NCI-H1694 treated with DMSO at 0.1 percent for 48 hours (cell line): ENCODE data around the gene SPATA2L.

Experiments
- DNase-seq: peaks from one replicate; lab custom pipeline; 2025; lab: John Stamatoyannopoulos, UW

The SPATA2L gene

DNA sequence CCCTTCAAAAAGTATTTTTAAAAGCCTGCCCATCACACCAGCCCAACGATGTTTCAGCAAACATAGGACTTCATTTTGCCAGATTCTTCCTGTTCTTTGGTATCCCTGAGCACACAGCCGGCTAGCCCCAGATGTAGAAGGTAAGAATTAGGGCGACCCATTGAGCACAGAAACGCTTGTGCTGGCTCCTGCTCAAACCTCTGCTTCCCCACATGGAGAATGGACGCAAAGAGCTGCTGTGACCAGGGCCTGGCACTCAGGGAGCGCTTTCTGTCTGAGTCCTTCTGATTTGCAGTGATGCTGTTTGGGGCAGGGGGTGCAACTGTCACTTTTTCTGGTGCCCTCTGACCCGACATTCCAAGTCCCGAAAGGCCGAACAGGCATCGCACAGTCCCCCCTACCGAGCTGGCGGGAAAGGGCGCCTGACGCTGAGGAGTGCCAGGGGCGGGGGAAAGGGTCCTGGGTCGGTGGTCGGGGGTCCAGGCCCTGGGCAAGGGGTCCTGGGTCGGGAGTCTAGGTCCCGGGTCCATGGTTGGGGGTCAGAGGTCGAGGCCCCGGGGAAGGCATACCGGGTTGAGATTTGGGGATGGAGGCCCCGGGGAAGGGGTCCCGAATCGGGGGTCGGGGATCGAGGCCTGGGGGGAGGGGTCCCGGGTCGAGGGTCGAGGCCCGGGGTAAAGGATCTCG lies 44.9 kb downstream of the SPATA2L start:
- DNase-seq: no peak

DNA sequence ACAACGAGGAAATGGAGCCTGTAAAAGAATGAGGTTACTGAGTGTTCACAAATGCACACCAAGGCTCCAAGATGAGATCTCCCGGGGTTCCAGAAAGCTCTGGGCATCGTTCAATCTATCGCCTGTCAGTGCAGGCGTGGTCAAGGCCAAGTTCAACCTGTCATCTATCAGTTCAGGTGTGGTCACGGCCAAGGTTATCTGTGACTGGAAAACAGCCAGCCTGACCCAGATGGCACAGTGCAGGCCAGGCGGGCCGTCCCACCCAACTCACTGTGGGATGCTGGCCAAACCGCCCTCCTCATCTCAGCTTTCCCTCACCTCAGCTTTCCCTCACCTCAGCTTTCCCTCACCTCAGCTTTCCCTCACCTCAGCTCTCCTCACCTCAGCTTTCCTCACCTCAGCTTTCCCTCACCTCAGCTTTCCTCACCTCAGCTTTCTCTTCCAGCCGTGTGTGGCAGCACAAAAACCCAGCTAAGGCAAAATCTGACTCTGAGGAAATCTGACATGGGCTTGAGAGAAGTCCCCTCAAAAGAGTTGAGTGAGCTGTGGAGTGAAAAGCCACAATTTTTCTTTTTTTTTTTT lies 46.4 kb downstream of the SPATA2L start:
- no peak for DNase-seq

DNA sequence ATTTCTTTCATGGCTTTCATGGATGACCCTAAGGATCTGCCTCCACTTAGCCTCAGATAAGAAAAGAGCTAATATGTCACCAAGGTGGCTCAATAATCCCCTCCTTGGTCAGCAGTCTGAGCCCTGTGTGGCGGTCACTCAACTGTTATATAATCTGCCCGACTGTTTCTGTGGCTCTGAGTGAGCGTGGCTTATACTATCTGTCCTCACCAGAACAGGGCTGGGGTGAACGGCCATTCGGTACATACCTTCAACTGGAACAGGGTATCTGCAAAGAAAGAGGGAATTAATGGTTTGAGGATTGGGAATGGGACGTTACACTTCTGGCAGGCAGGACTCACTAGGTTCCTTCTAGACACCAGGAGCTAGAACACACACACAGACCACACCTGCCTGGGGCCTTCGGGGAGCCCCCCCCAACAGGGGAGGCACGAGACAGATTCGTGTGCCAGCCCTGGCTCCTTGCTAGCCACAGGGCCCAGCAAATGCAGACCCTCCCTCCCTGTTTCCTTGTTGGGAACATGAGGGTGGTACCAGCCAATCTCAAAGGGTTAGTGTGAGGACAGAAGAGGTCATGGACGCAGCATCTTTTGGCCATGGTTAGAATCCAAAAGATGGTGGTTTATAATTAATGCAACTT lies 47.7 kb downstream of the SPATA2L start:
- DNase-seq: no peak

DNA sequence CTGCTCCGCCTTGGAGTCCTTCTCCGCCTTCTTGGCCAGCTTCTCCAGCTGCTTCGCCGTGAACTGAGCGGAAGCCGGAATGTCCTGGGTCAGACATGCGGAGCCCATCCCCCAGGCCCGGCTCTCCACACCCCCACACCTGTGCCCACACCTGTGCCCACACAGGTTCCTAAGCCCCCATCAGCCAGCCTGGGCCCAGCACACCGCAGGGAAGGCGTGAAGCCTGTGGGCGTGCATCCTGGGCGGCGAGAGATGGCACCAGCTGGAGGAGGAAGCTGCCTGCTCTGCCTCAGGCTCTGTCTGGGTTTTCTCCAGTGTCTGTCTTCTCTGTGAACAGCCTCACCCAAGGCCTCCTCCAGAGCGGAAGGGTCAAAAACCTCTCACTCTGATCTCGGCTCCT lies 49.9 kb downstream of the SPATA2L start:
- DNase-seq: no peak

DNA sequence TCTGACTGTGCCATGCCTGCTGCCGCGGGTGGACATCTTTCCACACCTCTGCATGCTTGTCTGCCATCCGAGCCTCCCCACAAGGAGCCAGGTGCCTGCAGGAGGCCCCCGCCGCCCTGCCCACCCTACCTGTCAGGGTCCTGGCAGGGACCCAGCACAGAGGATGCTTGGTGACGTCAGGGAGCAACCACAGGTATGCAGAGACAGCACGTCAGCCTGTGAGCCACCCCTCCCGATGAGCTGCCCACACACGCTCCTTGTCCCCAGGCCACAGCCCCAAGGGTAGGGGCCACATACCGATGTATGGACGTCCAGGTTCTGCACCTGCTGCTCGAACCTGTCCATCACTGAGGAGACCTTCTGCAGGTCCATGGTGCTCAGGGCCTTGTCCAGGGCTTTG lies 54.6 kb downstream of the SPATA2L start:
- DNase-seq: no peak
